ENCODE results near the gene BPIFA3. TPM values are rescaled to one million over a fixed set of nuclear protein-coding genes. Genes with fewer than 3 reads are reported as not detected.

Gene BPIFA3
- total RNA-seq, 6 experiments from 2014 or later, result not detected

GRCh38 chr20:33250666-33251065, 33.5 kb downstream of the BPIFA3 start:
- ATAC-seq (no peak), DNase-seq (no peak)
- Histone ChIP-seq H3K9me3 (no peaks in the 10 kb centered on the region), H3K27me3 (no peaks in the 10 kb centered on the region), H3K36me3 (no peaks in the 10 kb centered on the region), H3K27ac (no peak overlapping the region), H3K4me1 (no peaks in the 10 kb centered on the region), H3K4me3 (no peak overlapping the region)
- WGBS (ENCODE audit: insufficient coverage, low coverage, low lambda C conversion rate, missing lambda C conversion rate), result 17% methylated on average over 1 of the region's 2 CpGs
- no peak for TF ChIP-seq POLR2A (IDR thresholded peaks at IDR 0.05)
- no peak for TF ChIP-seq CTCF (IDR thresholded peaks at IDR 0.05)
- intact Hi-C loops (cut with DNase I), result no loop called here

- 62% methylated on average over 3 of the region's 3 CpGs for WGBS (ENCODE audit: insufficient coverage, low coverage, low lambda C conversion rate, missing lambda C conversion rate)
Measured at GRCh38 chr20:33251496-33251895, 34.3 kb downstream of the BPIFA3 start.

GRCh38 chr20:33252460-33252859, 35.3 kb downstream of the BPIFA3 start:
- DNase-seq (no peak), ATAC-seq (no peak)
- no peaks in the 10 kb centered on the region for H3K9me3 ChIP-seq
- H3K4me1 ChIP-seq, result no peaks in the 10 kb centered on the region
- TF ChIP-seq CTCF (IDR thresholded peaks at IDR 0.05) (no peak), POLR2A (IDR thresholded peaks at IDR 0.05) (no peak)
- 71% methylated on average over 3 of the region's 3 CpGs for WGBS (ENCODE audit: insufficient coverage, low coverage, low lambda C conversion rate, missing lambda C conversion rate)
- no peaks in the 10 kb centered on the region for H3K27me3 ChIP-seq
- H3K4me3 ChIP-seq, result no peak overlapping the region
- no peaks in the 10 kb centered on the region for H3K36me3 ChIP-seq
- no peak overlapping the region for H3K27ac ChIP-seq
- intact Hi-C loops (cut with DNase I), result no loop called here

More at GRCh38 chr20:33251496-33251895, 34.3 kb downstream of the BPIFA3 start:
- intact Hi-C loops (cut with DNase I), result no loop called here
- DNase-seq (no peak), ATAC-seq (no peak)
- TF ChIP-seq CTCF (IDR thresholded peaks at IDR 0.05) (no peak), POLR2A (IDR thresholded peaks at IDR 0.05) (no peak)
- Histone ChIP-seq H3K4me3 (no peak overlapping the region), H3K4me1 (no peaks in the 10 kb centered on the region), H3K9me3 (no peaks in the 10 kb centered on the region), H3K36me3 (no peaks in the 10 kb centered on the region), H3K27ac (no peak overlapping the region), H3K27me3 (no peaks in the 10 kb centered on the region)

- ATAC-seq, result no peak
- no peak overlapping the region for H3K4me3 ChIP-seq
- no peak overlapping the region for H3K27ac ChIP-seq
- no peaks in the 10 kb centered on the region for H3K9me3 ChIP-seq
- no peak for TF ChIP-seq CTCF (IDR thresholded peaks at IDR 0.05)
- 50% methylated on average over 2 of the region's 2 CpGs for WGBS (ENCODE audit: insufficient coverage, low coverage, low lambda C conversion rate, missing lambda C conversion rate)
- no peaks in the 10 kb centered on the region for H3K27me3 ChIP-seq
- intact Hi-C loops (cut with DNase I), result no loop called here
- no peaks in the 10 kb centered on the region for H3K36me3 ChIP-seq
- H3K4me1 ChIP-seq, result no peaks in the 10 kb centered on the region
- no peak for DNase-seq
Measured at GRCh38 chr20:33255005-33255404, 37.9 kb downstream of the BPIFA3 start.

GRCh38 chr20:33257237-33257636, 40.1 kb downstream of the BPIFA3 start:
- intact Hi-C loops (cut with DNase I), result no loop called here
- 76% methylated on average over 4 of the region's 5 CpGs for WGBS (ENCODE audit: insufficient coverage, low coverage, low lambda C conversion rate, missing lambda C conversion rate)
- DNase-seq (no peak), ATAC-seq (no peak)
- Histone ChIP-seq H3K9me3 (no peaks in the 10 kb centered on the region), H3K4me3 (no peak overlapping the region), H3K36me3 (no peaks in the 10 kb centered on the region), H3K27me3 (no peaks in the 10 kb centered on the region), H3K4me1 (no peaks in the 10 kb centered on the region), H3K27ac (no peak overlapping the region)
- no peak for TF ChIP-seq POLR2A (IDR thresholded peaks at IDR 0.05)
- TF ChIP-seq CTCF (IDR thresholded peaks at IDR 0.05), result no peak
